Retina (tissue), 1 donor: ENCODE measurements around the gene AMACR.

Source experiments
- DNase-seq: peaks from one replicate; pipeline ENCODE4 v3.0.0-alpha.2; 2016

AMACR gene

GRCh38 chr5:34005211-34005610 lies 2.6 kb downstream of the AMACR start:
- DNase-seq: no peak

GRCh38 chr5:34003941-34004340 lies 3.9 kb downstream of the AMACR start:
- no peak for DNase-seq

GRCh38 chr5:34002629-34003328 lies 5.1 kb downstream of the AMACR start:
- no peak for DNase-seq

GRCh38 chr5:34001241-34001841 lies 6.5 kb downstream of the AMACR start:
- peak; percentile 15 for DNase-seq

- no peak for DNase-seq
These were observed 7.9 kb downstream of the AMACR start for GRCh38 chr5:33999978-34000377.

GRCh38 chr5:33997331-33997983 lies 10.4 kb downstream of the AMACR start:
- peak; percentile 43 for DNase-seq

GRCh38 chr5:33995865-33996264 lies 12.0 kb downstream of the AMACR start:
- DNase-seq: no peak

- no peak for DNase-seq
These were observed 13.0 kb downstream of the AMACR start for GRCh38 chr5:33994845-33995244.

- DNase-seq: no peak
These were observed 15.0 kb downstream of the AMACR start for GRCh38 chr5:33992864-33993263.

- no peak for DNase-seq
These were observed 22.4 kb downstream of the AMACR start for GRCh38 chr5:33985447-33985846.

- no peak for DNase-seq
These were observed 23.2 kb downstream of the AMACR start, which contains the start of gene SLC45A2 for GRCh38 chr5:33984671-33985124. Gene SLC45A2 (minus strand): TSS chr5:33984693. CDS start chr5:33984583, 110 bp downstream.

GRCh38 chr5:33984178-33984577 lies 23.7 kb downstream of the AMACR start:
- DNase-seq: no peak

- DNase-seq: no peak
These were observed 26.3 kb downstream of the AMACR start for GRCh38 chr5:33981408-33982162.

GRCh38 chr5:33980030-33980429 lies 27.8 kb downstream of the AMACR start:
- no peak for DNase-seq

GRCh38 chr5:33978306-33978705 lies 29.5 kb downstream of the AMACR start:
- DNase-seq: no peak

- DNase-seq: no peak
These were observed 31.5 kb downstream of the AMACR start for GRCh38 chr5:33976307-33976706.

- DNase-seq: no peak
These were observed 32.0 kb downstream of the AMACR start for GRCh38 chr5:33975852-33976251.

GRCh38 chr5:33973271-33973670 lies 34.6 kb downstream of the AMACR start:
- no peak for DNase-seq

- DNase-seq: peak; percentile 30
These were observed 38.0 kb downstream of the AMACR start for GRCh38 chr5:33969572-33970452.

- peak; percentile 20 for DNase-seq
These were observed 39.4 kb downstream of the AMACR start for GRCh38 chr5:33968211-33969005.

- DNase-seq: no peak
These were observed 41.0 kb downstream of the AMACR start for GRCh38 chr5:33966805-33967204.
